CD4-positive, alpha-beta memory T cell (primary cell): ENCODE data around the gene GNB3. TPM values are rescaled to one million over a fixed set of nuclear protein-coding genes. Genes with fewer than 3 reads are reported as not detected.

Source experiments
- CTCF ChIA-PET: fragments of 350-600 bp; sonication (Branson Sonifier 250); formaldehyde crosslinking; loops from one replicate; lab custom pipeline; 2021; ENCODE audit warnings: inconsistent platforms; ENCODE audit not compliant: partially characterized antibody; lab: Charles Lee
- POLR2A ChIA-PET: fragments of 350-600 bp; sonication (Branson Sonifier 250); formaldehyde crosslinking; loops from one replicate; lab custom pipeline; 2021; ENCODE audit not compliant: partially characterized antibody; lab: Charles Lee
- DNase-seq, 5 donors: peaks; one replicate each; pipeline versions ENCODE4 v3.0.0 to v3.0.0-alpha.2; 2020 to 2022; ENCODE audit warnings: mixed read lengths in 1 of 5
- H3K27ac ChIP-seq: one replicate; pipeline ENCODE4 v1.7.0; 2013; ENCODE audit warnings: low read depth, low read length
- H3K27me3 ChIP-seq: 2 replicates; pipeline ENCODE4 v1.7.0; 2013; ENCODE audit warnings: mild to moderate bottlenecking, low read length, moderate library complexity; ENCODE audit not compliant: insufficient read depth
- H3K36me3 ChIP-seq: 2 replicates; pipeline ENCODE4 v1.7.0; 2013; ENCODE audit warnings: mild to moderate bottlenecking, low read length, moderate library complexity; ENCODE audit not compliant: insufficient read depth
- H3K4me1 ChIP-seq: 2 replicates; pipeline ENCODE4 v1.7.0; 2013; ENCODE audit warnings: mild to moderate bottlenecking, low read length, moderate library complexity; ENCODE audit not compliant: insufficient read depth
- H3K4me3 ChIP-seq, 2 donors: one replicate each; pipeline ENCODE4 v1.7.0; 2013; ENCODE audit warnings: low read length in 2 of 2, mild to moderate bottlenecking in 1 of 2
- H3K9me3 ChIP-seq, 2 donors: one replicate each; pipeline ENCODE4 v1.7.0; 2013; ENCODE audit warnings: low read length in 2 of 2, control low read depth in 1 of 2; ENCODE audit not compliant: control insufficient read depth in 1 of 2
- H3K27ac Mint-ChIP-seq, 7 donors: one replicate each; pipeline ENCODE4 v1.8.0; 2020 to 2021; ENCODE audit warnings: mixed read lengths in 7 of 7, mild to moderate bottlenecking in 6 of 7, inconsistent platforms in 3 of 7, moderate library complexity in 3 of 7
- H3K27me3 Mint-ChIP-seq, 2 donors: one replicate each; pipeline ENCODE4 v1.8.0; 2020 to 2021; ENCODE audit warnings: mixed read lengths in 2 of 2
- H3K36me3 Mint-ChIP-seq, 2 donors: one replicate each; pipeline ENCODE4 v1.8.0; 2020 to 2021; ENCODE audit warnings: mixed read lengths in 2 of 2, inconsistent platforms in 1 of 2, mild to moderate bottlenecking in 1 of 2
- H3K4me1 Mint-ChIP-seq, 4 donors: one replicate each; pipeline ENCODE4 v1.8.0; 2020 to 2021; ENCODE audit warnings: mixed read lengths in 4 of 4, mild to moderate bottlenecking in 1 of 4
- H3K4me3 Mint-ChIP-seq, 8 donors: one replicate each; pipeline ENCODE4 v1.8.0; 2020 to 2021; ENCODE audit warnings: mixed read lengths in 8 of 8, mild to moderate bottlenecking in 7 of 8, moderate library complexity in 6 of 8, inconsistent platforms in 3 of 8
- H3K9me3 Mint-ChIP-seq, 8 donors: one replicate each; pipeline ENCODE4 v1.8.0; 2020 to 2021; ENCODE audit warnings: mixed read lengths in 8 of 8, mild to moderate bottlenecking in 5 of 8, inconsistent platforms in 3 of 8, moderate library complexity in 1 of 8
- intact Hi-C: fragments of 100-400 bp; cut with micrococcal nuclease; formaldehyde crosslinking; loops from one replicate; pipeline ENCODE4 v1.15.1; 2023
- polyA plus RNA-seq, 2 donors: library from polyadenylated mRNA; unstranded; fragments of 300-500 nt; fragmentation: Illumina TruSeq; gene quantifications; one replicate each; pipeline ENCODE4 v1.2.3, GENCODE V29; 2021
- total RNA-seq, 2 experiments: library from RNA; stranded (reverse); gene quantifications; one replicate each; pipeline ENCODE4 v1.2.3, GENCODE V29; 2021

The GNB3 gene
- total and polyA plus RNA-seq, 4 experiments from 2014 or later: 5.1 to 5.2 TPM; not detected in 2

- ChIA-PET POLR2A (interaction anchor here (1.6 to 6.5 kb wide), 7 partner anchors 25 to 74 kb away, joined by 4 to 48 read pairs (median 19); partner anchors contain the start of genes CD4, CDCA3, MLF2 and PTMS), CTCF (interaction anchor here (1.1 to 18.9 kb wide), 12 partner anchors 7 to 206 kb away, joined by 3 to 303 read pairs (median 6); partner anchors contain the start of genes CD4, COPS7A, LAG3 and MLF2)
- H3K4me3 Mint-ChIP-seq: peak overlapping the region in 6 of 8 donors; percentile 64 to 86 (median 76)
- no peaks in the 10 kb centered on the region for H3K36me3 Mint-ChIP-seq
- H3K36me3 ChIP-seq: no peaks in the 10 kb centered on the region
- H3K27me3 Mint-ChIP-seq: peaks cover 6 to 28% of the 10 kb centered on the region in 2 donors
- peak overlapping the region in 3 of 7 donors; percentile 62 to 74 (median 68) for H3K27ac Mint-ChIP-seq
- intact Hi-C loops: loop anchor here (5.0 to 10.0 kb wide), 2 partner anchors 140 to 262 kb away; partner anchors contain the start of genes NOP2 and ZNF384
- no peaks in the 10 kb centered on the region for H3K9me3 ChIP-seq
- H3K4me3 ChIP-seq: no peak overlapping the region
- no peak for DNase-seq
- peaks cover 28% of the 10 kb centered on the region for H3K4me1 ChIP-seq
- H3K27ac ChIP-seq: no peak overlapping the region
- H3K27me3 ChIP-seq: peaks cover 10% of the 10 kb centered on the region
- H3K4me1 Mint-ChIP-seq: peaks cover 9 to 50% (median 20%) of the 10 kb centered on the region in 4 donors
- H3K9me3 Mint-ChIP-seq: no peaks in the 10 kb centered on the region
Measured at GRCh38 chr12:6826734-6827436, 13.8 kb upstream of the GNB3 start.

GRCh38 chr12:6827437-6827911, 13.3 kb upstream of the GNB3 start:
- intact Hi-C loops: loop anchor here (5.0 to 10.0 kb wide), 2 partner anchors 140 to 263 kb away; partner anchors contain the start of genes NOP2 and ZNF384
- Histone ChIP-seq H3K4me1 (peaks cover 28% of the 10 kb centered on the region), H3K36me3 (no peaks in the 10 kb centered on the region), H3K27ac (no peak overlapping the region), H3K9me3 (no peaks in the 10 kb centered on the region), H3K4me3 (no peak overlapping the region), H3K27me3 (peaks cover 10% of the 10 kb centered on the region)
- Mint-ChIP-seq H3K4me1 (peaks cover 9 to 44% (median 18%) of the 10 kb centered on the region in 4 donors), H3K4me3 (peak overlapping the region in 6 of 8 donors; percentile 64 to 86 (median 76)), H3K36me3 (no peaks in the 10 kb centered on the region), H3K27me3 (peaks cover 6 to 28% of the 10 kb centered on the region in 2 donors), H3K9me3 (no peaks in the 10 kb centered on the region), H3K27ac (peak overlapping the region in 3 of 7 donors; percentile 62 to 74 (median 68))
- peak in 1 of 5 donors; percentile 16 for DNase-seq
- ChIA-PET POLR2A (interaction anchor here (1.3 to 3.6 kb wide), 9 partner anchors 13 to 366 kb away, joined by 3 to 26 read pairs (median 10); partner anchors contain the start of genes CD4, CDCA3, GNB3 and MLF2), CTCF (interaction anchor here (1.4 to 18.9 kb wide), 6 partner anchors 17 to 72 kb away, joined by 3 to 303 read pairs (median 10); partner anchors contain the start of genes CD4, LAG3, MLF2 and PTMS)

- peak in 1 of 5 donors; percentile 37 for DNase-seq
- intact Hi-C loops: loop anchor here (5.0 to 10.0 kb wide), 2 partner anchors 141 to 263 kb away; partner anchors contain the start of genes NOP2 and ZNF384
- Mint-ChIP-seq H3K4me3 (peak within 1 kb of the TSS; percentile 86 to 92 (median 90)), H3K27me3 (peaks cover 6 to 28% of the 10 kb centered on the region in 2 donors), H3K27ac (peak within 1 kb of the TSS; percentile 72 to 89 (median 81)), H3K9me3 (no peaks in the 10 kb centered on the region), H3K4me1 (peaks cover 9 to 37% (median 18%) of the 10 kb centered on the region in 4 donors), H3K36me3 (no peaks in the 10 kb centered on the region)
- Histone ChIP-seq H3K9me3 (no peaks in the 10 kb centered on the region), H3K4me3 (peak within 1 kb of the TSS; percentile 57 to 58), H3K27me3 (peaks cover 10% of the 10 kb centered on the region), H3K27ac (no peak within 1 kb of the TSS), H3K4me1 (peaks cover 28% of the 10 kb centered on the region), H3K36me3 (no peaks in the 10 kb centered on the region)
- ChIA-PET POLR2A (interaction anchor here (0.6 to 3.6 kb wide), 16 partner anchors 12 to 367 kb away, joined by 3 to 26 read pairs (median 7); partner anchors contain the start of genes CD4, CDCA3, COPS7A and GNB3), CTCF (interaction anchor here (1.4 to 18.9 kb wide), 7 partner anchors 24 to 104 kb away, joined by 3 to 303 read pairs (median 10); partner anchors contain the start of genes CD4, COPS7A, LAG3 and MLF2)
Measured at GRCh38 chr12:6827982-6828780, 12.5 kb upstream of the GNB3 start, which contains the start of gene P3H3. P3H3 (plus strand) TSS chr12:6828407; CDS start chr12:6828441, 34 bp downstream.

- Histone ChIP-seq H3K4me1 (peaks cover 28% of the 10 kb centered on the region), H3K27ac (no peak overlapping the region), H3K27me3 (peaks cover 10% of the 10 kb centered on the region), H3K9me3 (no peaks in the 10 kb centered on the region), H3K4me3 (peak overlapping the region; percentile 57 to 58), H3K36me3 (no peaks in the 10 kb centered on the region)
- DNase-seq: peak; percentile 36 to 50 (median 45)
- H3K27me3 Mint-ChIP-seq: peaks cover 6 to 28% of the 10 kb centered on the region in 2 donors
- peaks cover 9 to 36% (median 18%) of the 10 kb centered on the region in 4 donors for H3K4me1 Mint-ChIP-seq
- CTCF ChIA-PET: interaction anchor here (0.7 to 18.9 kb wide), 8 partner anchors 10 to 105 kb away, joined by 3 to 303 read pairs (median 6); partner anchors contain the start of genes CD4, COPS7A, LAG3 and MLF2
- no peaks in the 10 kb centered on the region for H3K36me3 Mint-ChIP-seq
- peak overlapping the region; percentile 72 to 89 (median 81) for H3K27ac Mint-ChIP-seq
- POLR2A ChIA-PET: interaction anchor here (0.8 to 3.6 kb wide), 17 partner anchors 11 to 367 kb away, joined by 3 to 26 read pairs (median 7); partner anchors contain the start of genes C12orf57, CD4, CDCA3 and COPS7A
- H3K9me3 Mint-ChIP-seq: no peaks in the 10 kb centered on the region
- intact Hi-C loops: loop anchor here (5.0 to 10.0 kb wide), 2 partner anchors 142 to 264 kb away; partner anchors contain the start of genes NOP2 and ZNF384
- H3K4me3 Mint-ChIP-seq: peak overlapping the region; percentile 86 to 92 (median 90)
Measured at GRCh38 chr12:6828781-6829535, 11.8 kb upstream of the GNB3 start.

- ChIA-PET CTCF (interaction anchor here (0.6 to 18.9 kb wide), 9 partner anchors 9 to 106 kb away, joined by 3 to 303 read pairs (median 9); partner anchors contain the start of genes CD4, COPS7A, LAG3 and MLF2), POLR2A (interaction anchor here (0.8 to 3.6 kb wide), 14 partner anchors 10 to 114 kb away, joined by 3 to 26 read pairs (median 8); partner anchors contain the start of genes C12orf57, CD4, CDCA3 and COPS7A)
- intact Hi-C loops: loop anchor here (5.0 to 10.0 kb wide), 2 partner anchors 142 to 265 kb away; partner anchors contain the start of genes NOP2 and ZNF384
- Histone ChIP-seq H3K4me3 (peak overlapping the region; percentile 57 to 58), H3K36me3 (no peaks in the 10 kb centered on the region), H3K9me3 (no peaks in the 10 kb centered on the region), H3K27ac (no peak overlapping the region), H3K27me3 (peaks cover 10% of the 10 kb centered on the region), H3K4me1 (peaks cover 28% of the 10 kb centered on the region)
- Mint-ChIP-seq H3K27ac (peak overlapping the region in 6 of 7 donors; percentile 57 to 89 (median 81)), H3K4me3 (peak overlapping the region; percentile 86 to 92 (median 90)), H3K9me3 (no peaks in the 10 kb centered on the region), H3K36me3 (no peaks in the 10 kb centered on the region), H3K27me3 (peaks cover 8 to 27% of the 10 kb centered on the region in 2 donors), H3K4me1 (peaks cover 9 to 35% (median 18%) of the 10 kb centered on the region in 4 donors)
- DNase-seq: no peak
Measured at GRCh38 chr12:6829536-6830220, 11.0 kb upstream of the GNB3 start.
